ENCODE data around the gene ARSB. TPM values are rescaled to one million over a fixed set of nuclear protein-coding genes. Genes with fewer than 3 reads are reported as not detected.

The ARSB gene
- 40.1 and 44.9 TPM in 2 replicates for total RNA-seq

DNA sequence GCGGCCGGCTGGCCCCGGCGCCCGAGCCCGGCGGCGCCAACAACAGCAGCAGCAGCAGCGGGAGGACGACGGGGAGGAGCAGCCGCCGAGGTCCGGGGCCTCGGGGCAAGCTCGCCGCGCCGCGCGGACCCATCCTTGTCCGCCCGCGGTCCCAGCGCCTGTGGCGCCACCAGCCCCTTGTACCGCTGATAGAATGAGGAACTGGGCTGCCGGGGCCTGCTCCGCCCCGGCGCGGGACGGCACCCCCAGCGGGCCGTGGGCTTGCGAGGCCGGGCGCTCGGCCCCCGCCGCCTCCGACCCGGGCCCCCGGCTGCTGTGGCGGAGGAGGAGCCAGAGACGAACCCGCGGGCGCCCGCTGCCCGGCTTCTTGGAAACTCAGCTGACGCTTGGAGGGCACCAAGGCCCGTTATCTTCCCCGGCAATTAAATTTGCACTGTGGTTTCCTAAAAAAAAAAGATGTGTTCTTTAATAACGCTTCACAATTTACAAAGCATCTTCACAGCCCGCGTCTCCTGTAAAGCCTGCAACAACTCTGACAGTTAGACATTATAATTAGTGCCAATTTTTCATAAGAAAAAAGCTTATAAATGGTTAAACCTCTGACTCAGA, at the start of gene ARSB:
ARSB (minus strand) TSS at position 195 of the 609 bp plus-strand sequence; CDS start at position 133, 62 bp downstream.

Small RNAs within 50 kb of the gene (small RNA-seq; reads per million reads assigned to genes)
- gene AC025755.1, result not detected

Other genes starting within 250 kb of the ARSB start
- 2.6 and 3.9 TPM in 2 replicates for gene DMGDH, start 84.4 kb upstream of the ARSB start, total RNA-seq
- gene BHMT2, start 84.5 kb upstream of the ARSB start, total RNA-seq, result 12.4 and 17.5 TPM in 2 replicates
- gene BHMT, start 126.5 kb upstream of the ARSB start, total RNA-seq, result not detected in 2 replicates

Data from hair follicle dermal papilla cell (primary cell).